HT1080 (cell line): ENCODE data around the gene PRRG2. TPM values are rescaled to one million over a fixed set of nuclear protein-coding genes. Genes with fewer than 3 reads are reported as not detected.
"Not testable (repeated sequence)": the region's sequence is repeated elsewhere in the genome, so short reads cannot be mapped to it uniquely, and the experiment has no call there.

Experiments
- DNase-seq: peaks from one replicate; pipeline ENCODE4 v3.0.0-alpha.2; 2015; ENCODE audit warnings: low read depth
- total RNA-seq: library from RNA; depleted of rRNA; stranded (reverse); fragments of >200 nt; shearing (Covaris generic); gene quantifications from 2 replicates; pipeline ENCODE4 v1.2.3, GENCODE V29; 2014

PRRG2 gene
- total RNA-seq, 1 experiment from 2014 or later: 1.1 TPM

GRCh38 chr19:49601482-49602038 is 20.4 kb downstream of the PRRG2 start:
- DNase-seq: no peak

DNA sequence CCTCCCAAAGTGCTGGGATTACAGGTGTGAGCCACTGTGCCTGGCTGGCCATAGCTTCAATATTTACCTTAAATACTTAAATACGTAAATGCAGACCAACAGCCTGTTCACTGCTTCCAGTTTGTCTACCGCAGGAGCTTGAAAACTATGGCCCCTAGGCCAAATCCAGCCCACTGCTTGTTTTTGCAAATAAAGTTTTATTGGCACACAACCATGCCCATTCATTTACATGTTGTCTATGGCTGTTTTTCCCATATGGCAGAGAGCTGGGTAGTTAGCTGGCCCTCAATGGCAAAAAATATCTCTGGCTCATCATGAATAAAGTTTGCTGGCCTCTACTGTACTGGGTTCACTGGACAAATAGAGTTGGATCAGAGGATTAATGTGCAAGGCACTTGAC is 21.7 kb downstream of the PRRG2 start:
- no peak for DNase-seq

- DNase-seq: no peak
Observed at GRCh38 chr19:49605605-49606004, 24.5 kb downstream of the PRRG2 start.

- DNase-seq: no peak
Observed at GRCh38 chr19:49609499-49610092, 28.5 kb downstream of the PRRG2 start.

DNA sequence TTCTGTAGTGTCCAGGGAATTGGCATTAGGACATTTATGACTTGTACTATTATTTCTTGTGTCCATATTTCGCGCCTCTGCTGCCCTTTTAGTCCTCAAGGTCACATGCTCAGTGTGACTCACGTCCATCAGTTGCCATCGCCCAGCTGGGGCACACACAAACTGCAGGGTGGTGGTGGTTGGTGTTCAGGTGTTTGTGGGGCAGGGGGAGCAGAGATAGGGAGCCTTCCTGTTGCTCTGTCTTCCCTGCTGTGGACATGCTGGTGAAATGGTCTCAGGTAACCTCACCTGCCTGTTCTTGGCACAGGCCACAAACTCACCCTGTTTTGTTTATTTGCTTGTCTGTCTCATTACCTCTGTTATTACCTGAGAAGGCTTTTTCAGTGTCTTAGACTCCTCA is 32.3 kb downstream of the PRRG2 start:
- DNase-seq: peak; percentile 68

DNA sequence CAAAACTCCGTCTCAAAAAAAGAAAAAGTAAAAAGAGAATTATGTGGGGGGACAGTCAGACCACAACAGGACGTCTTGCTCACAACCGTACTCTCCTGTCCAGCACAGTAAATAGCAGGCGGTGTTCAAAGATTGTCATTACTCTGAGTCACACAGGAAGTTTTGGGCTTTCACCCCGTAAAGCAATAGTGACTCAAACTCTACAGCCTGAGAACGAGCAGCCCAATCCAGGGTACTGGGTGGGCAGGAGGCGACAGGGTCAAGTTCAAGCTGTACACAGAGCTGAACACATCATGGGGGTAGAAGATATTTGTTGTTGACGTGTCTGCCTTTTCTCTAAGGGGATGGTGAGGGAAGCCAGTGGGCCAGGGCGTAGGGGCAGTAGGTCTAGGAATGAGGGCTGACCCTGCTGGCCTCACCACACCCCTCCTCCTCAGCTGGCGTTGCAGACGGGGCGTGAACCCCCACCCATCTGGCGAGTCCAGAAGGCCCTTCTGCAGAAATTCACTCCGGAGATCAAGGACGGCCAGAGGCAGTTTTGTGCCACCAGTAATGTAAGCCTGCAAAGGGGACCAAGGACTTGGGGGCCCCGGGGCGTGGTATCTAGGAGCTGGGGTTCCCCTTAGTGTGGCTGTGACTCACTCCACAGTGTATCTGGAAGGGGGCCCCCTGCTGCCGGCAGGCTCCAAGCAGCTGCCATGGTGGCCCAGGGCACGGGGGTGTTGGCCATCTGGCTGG is 33.1 kb downstream of the PRRG2 start:
- peak; percentile 98 for DNase-seq

- no peak for DNase-seq
Observed at GRCh38 chr19:49615861-49616260, 34.7 kb downstream of the PRRG2 start.

DNA sequence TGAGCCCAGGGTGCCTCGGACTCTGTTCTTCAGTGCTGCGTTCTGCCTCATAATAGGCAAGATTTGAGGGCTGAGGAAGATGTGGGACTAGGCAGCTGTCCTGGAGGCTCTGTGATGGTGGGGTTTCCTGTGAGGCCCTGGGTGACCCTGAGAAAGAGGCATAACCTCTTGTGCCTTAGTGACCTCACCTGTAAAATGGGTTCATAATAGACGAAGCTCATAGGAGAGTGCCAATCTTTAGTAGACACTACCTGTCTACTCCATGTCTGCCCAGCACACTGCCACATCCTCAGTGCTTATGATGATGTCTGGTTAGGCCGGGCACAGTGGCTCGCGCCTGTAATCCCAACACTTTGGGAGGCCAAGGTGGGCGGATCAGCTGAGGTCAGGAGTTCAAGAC is 35.4 kb downstream of the PRRG2 start:
- DNase-seq: no peak

GRCh38 chr19:49616945-49617344 is 35.8 kb downstream of the PRRG2 start:
- no peak for DNase-seq

DNA sequence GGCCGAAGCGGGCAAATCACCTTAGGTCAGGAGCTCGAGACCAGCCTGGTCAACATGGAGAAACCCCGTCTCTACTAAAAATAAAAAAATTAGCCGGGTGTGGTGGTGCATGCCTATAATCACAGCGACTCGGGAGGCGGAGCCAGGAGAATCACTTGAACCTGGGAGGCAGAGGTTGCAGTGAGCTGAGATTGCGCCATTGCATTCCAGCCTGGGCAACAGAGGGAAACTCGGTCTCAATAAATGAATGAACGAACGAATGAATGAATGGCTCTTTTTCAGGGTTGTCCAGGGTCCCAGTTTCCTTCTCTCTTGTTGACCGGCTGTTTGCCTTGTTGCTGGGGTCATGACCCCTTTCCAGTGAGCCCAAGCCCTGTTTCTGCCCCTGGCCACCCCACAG is 36.7 kb downstream of the PRRG2 start:
- DNase-seq: not testable (repeated sequence)

- no peak for DNase-seq
Observed at GRCh38 chr19:49624967-49625910, 44.1 kb downstream of the PRRG2 start.

DNA sequence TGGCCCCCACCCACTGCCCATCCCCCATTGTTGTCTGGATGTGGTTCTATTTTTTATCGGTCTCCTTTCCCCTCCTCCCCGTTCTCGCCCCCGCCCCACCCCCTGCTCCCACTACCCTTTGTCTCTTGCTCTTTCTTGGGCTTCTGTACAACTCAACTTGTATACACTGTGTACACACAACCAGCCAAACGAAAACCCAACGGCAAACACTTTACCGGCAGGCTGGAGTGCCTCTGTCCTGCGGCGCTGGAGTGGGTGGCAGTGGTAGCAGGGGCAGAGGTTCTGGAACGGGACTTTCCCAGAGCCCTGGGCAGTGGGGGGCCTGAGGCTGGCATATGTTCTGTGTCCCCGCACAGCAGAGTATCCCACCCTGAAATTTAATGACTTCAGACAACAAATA is 45.1 kb downstream of the PRRG2 start:
- no peak for DNase-seq

DNA sequence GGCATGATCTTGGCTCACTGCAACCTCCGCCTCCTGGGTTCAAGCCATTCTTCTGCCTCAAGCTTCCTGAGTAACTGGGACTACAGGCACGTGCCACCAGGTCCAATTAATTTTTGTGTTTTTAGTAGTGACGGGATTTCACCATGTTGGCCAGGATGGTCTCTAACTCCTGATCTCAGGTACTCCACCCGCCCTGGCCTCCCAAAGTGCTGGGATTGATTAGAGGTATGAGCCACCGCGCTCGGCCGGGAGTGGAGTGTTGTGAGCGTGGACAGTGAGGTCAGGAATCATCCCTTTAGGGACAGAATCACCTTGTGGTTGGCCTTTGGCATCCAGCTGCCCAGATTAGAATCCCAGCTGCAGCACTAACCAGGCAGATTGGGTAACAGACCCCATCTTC is 48.5 kb downstream of the PRRG2 start:
- DNase-seq: no peak

DNA sequence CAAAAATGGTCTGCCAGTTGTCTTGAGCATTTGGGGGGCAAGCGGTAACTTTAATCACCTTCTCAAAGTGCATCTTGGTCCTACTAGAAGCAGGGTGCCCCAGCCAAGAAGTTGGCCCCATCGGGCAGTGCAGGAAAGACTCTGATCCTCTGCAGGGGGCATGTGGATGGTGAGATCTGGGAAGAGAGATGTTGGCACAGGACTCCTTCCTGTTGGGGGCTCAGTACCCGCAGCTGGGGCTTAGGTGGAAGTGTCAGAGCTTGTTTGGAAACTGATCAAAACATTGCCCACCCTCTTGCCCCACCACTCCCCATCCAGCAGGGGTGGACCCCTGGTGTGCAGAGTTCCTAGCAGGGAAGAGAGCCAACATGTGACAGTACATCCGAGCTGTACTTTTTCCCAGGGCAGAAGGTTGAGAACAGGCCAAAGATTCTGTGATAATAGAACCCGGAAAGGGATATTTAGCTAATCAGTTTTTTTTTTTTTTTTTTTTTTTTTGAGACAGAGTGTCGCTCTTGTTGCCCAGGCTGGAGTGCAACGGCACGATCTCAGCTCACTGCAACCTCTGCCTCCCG is 50.0 kb downstream of the PRRG2 start:
- DNase-seq: no peak

DNA sequence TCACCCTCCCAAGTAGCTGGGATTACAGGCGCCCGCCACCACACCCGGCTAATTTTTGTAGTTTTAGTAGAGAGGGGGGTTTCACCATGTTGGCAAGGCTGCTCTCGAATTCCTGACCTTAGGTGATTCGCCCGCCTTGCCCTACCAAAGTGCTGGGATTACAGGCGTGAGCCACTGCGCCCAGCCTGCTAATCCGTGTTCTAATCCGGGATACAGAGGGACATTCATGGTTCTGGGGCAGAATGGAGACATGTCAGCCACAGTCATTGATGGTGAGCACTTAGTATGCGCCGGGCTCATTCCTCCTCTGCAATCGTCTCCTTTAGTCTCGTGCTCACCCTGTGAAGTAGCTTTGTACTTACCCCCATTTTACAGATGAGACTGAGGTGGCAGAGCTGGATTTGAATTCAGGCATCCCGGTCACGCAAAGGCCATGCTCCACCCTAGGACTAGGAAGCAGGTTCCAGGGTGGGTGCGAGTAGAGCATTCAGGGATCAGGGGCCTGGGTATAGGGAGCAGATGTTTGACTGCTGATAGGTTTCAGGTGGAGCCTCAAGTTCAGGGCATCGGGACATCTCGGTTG is 50.6 kb downstream of the PRRG2 start:
- no peak for DNase-seq

GRCh38 chr19:49632576-49632975 is 51.5 kb downstream of the PRRG2 start:
- no peak for DNase-seq

DNA sequence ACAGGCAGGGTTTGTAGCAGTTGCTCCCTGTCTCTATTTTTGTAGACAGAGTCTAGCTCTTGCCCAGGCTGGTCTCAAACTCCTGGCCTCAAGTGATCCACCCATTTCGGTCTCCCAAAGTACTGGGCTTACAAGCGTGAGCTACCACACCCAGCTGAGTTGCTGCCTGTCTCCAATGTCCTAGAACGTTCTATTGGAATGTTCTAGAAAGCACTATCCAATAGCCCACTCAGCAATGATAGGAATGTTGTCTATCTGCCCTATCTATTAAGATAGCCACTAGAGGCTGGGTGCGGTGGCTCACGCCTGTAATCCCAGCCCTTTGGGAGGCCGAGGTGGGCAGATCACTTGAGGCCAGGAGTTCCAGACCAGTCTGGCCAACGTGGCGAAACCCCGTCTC is 52.2 kb downstream of the PRRG2 start:
- not testable (repeated sequence) for DNase-seq

- no peak for DNase-seq
Observed at GRCh38 chr19:49635530-49636232, 54.6 kb downstream of the PRRG2 start.

DNA sequence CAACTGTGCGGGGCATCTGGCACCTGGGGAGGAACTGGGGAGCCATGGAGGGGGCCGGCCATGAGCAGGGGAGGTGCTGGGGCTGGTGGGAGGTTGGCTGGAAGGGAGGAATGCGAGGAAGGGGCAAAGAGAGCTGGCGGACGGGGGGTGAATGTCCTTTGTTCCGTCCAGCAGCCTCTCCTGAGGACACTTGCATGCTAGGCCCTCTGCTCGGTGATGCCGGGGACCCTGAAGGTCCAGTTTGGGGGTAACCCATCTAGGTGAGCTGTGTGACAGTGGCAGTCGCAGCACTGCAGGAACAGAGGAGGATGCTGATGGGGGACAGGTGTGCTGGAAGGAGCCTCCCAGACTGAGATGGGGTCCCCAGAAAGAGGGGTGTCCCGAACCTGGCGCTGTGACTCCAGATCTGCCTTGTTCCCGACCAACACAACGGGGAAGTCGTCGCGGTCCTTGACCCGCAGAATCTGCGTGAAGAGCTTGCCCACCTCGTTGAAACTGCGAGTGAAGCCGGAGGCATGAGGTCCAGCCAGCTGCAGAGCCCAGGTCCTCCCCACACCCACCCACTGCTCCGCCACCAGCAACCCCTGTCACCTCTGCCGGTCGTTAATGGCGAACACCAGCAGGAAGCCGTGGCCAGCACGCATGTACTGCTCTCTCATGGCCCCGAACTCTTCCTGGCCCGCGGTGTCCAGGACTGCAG is 55.3 kb downstream of the PRRG2 start:
- no peak for DNase-seq
